Skeletal muscle satellite cell (primary cell): Measurements from ENCODE around the gene BIRC7. TPM values are rescaled to one million over a fixed set of nuclear protein-coding genes. Genes with fewer than 3 reads are reported as not detected.

Source experiments
- H3K27me3 ChIP-seq: 2 replicates; pipeline ENCODE4 v1.7.0; 2013; ENCODE audit warnings: low read length; ENCODE audit not compliant: control insufficient read depth, insufficient read depth
- H3K36me3 ChIP-seq: 2 replicates; pipeline ENCODE4 v1.7.0; 2013; ENCODE audit warnings: mild to moderate bottlenecking, control low read depth, low read length; ENCODE audit not compliant: insufficient read depth
- H3K4me1 ChIP-seq: 2 replicates; pipeline ENCODE4 v1.7.0; 2013; ENCODE audit warnings: low read length; ENCODE audit not compliant: control insufficient read depth, insufficient read depth
- H3K4me2 ChIP-seq: 2 replicates; pipeline ENCODE4 v1.7.0; 2013; ENCODE audit warnings: mild to moderate bottlenecking, low read length
- H3K4me3 ChIP-seq: 2 replicates; pipeline ENCODE4 v1.7.0; 2013; ENCODE audit warnings: low read length
- H3K9ac ChIP-seq: 2 replicates; pipeline ENCODE4 v1.7.0; 2013; ENCODE audit warnings: mild to moderate bottlenecking, low read depth, low read length, moderate library complexity
- H3K9me3 ChIP-seq: replicated peaks from 2 replicates; pipeline ENCODE4 v1.7.0; 2013; ENCODE audit warnings: mild to moderate bottlenecking, control low read depth, low read length
- small RNA-seq: library from RNA; depleted of rRNA; stranded (forward); fragments of <200 nt; gene quantifications from one replicate; pipeline ENCODE3, GENCODE V24; 2012

The BIRC7 gene

DNA sequence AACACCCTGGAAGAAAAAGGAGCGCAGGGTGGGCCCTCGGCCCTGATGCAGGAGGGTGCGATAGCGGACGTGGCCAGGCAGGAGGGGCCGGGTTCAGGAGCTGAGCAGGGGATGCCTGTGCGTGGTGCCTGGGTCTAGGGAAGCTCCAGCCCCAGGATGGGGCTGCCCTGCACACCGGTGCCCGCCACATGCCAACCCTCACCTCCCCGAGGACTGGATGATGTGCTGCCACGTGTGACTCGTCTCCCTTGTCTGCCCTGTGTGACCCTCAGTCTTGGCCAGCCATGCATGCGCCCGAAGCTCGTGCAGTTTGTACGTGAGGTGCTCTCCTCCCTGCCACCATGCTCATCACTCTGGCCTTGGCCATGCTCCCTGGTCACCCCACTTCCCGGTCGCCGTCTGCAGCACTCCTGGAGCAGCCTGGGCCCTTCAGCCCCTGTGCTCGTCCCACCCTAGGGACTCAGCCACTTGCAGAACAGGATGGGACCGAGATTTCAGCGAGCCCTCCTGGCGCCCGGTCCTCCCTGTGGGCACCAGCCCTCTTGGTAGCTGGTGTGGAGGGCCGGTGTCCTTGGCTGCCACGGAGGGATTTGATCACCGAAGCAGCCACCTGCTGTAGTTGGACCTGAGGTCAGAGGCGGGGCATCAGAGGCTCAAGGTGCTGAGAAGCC, 53.0 kb downstream of the BIRC7 start:
- no peak overlapping the region for H3K9ac ChIP-seq
- no peak overlapping the region for H3K4me3 ChIP-seq
- H3K9me3 ChIP-seq: no peaks in the 10 kb centered on the region
- H3K4me2 ChIP-seq: no peak overlapping the region
- peaks cover 6% of the 10 kb centered on the region for H3K4me1 ChIP-seq
- no peaks in the 10 kb centered on the region for H3K27me3 ChIP-seq
- peaks cover 53% of the 10 kb centered on the region for H3K36me3 ChIP-seq

DNA sequence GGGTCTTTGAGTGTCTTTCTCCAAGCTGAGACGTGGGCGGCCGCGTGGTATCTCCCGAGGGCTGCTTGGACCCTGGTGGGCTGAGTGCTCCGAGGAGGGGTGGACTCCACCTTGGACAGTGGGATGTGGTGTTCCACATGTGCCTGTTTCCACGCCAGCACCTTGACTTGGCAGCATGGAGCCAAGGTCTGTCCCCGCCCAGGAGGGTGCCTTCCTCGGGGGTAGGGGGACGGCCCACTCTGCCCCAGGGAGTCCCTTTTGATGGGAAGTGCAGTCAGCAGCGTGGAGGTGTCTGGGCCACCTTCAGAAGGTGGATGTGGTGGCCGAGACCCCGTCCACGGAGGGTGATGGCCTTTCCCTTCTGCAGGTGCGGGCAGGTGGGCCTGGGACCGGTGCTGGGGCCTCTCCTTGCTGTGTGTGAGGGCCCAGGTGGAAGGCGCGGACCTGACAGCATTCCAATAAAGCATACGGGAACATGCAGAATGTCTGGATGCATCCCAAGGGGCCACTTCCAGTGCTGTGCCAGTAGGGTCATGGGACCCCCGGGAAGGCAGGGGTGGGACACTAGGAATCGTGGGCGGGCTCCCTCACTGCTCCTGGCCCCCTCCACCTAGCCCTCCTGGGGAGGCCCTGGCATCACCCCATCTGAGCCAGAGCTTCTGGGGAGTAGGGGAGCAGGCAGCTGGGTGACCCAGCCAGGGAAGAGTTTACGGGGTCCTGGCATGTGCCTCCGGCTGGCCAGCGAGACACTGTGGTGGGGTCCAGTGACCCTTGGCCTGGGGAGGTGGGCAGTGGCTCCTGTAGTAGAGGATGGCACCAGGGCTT, 53.8 kb downstream of the BIRC7 start:
- H3K27me3 ChIP-seq: no peaks in the 10 kb centered on the region

More for the DNA sequence above, 53.8 kb downstream of the BIRC7 start:
- Histone ChIP-seq H3K9ac (no peak overlapping the region), H3K36me3 (peaks cover 45% of the 10 kb centered on the region), H3K4me1 (peaks cover 6% of the 10 kb centered on the region), H3K9me3 (no peaks in the 10 kb centered on the region), H3K4me3 (no peak overlapping the region), H3K4me2 (no peak overlapping the region)

Small RNAs within 50 kb of the gene (small RNA-seq; reads per million reads assigned to genes)
- gene MIR3196 (not detected), gene MIR4326 (not detected)
